DND-41 (cell line): ENCODE measurements around the gene ADAM10.

Source experiments
- CTCF ChIP-seq: IDR thresholded peaks from 2 replicates; pipeline ENCODE4 v1.5.1; 2012; ENCODE audit warnings: borderline replicate concordance, low read length, moderate library complexity, mild to moderate bottlenecking; ENCODE audit not compliant: poor library complexity, severe bottlenecking; ENCODE audit errors: extremely low read depth
- EZH2 ChIP-seq: IDR thresholded peaks from 3 replicates; pipeline ENCODE4 v1.6.1; 2012; ENCODE audit warnings: borderline replicate concordance, low read depth, mild to moderate bottlenecking, moderate library complexity, low read length, inconsistent platforms; ENCODE audit not compliant: severe bottlenecking

GRCh38 chr15:58773024-58773423 lies 23.5 kb upstream of the ADAM10 start:
- TF ChIP-seq CTCF (no peak), EZH2 (no peak)
